Measurements from ENCODE around the gene ZNF135.

ZNF135 gene

DNA sequence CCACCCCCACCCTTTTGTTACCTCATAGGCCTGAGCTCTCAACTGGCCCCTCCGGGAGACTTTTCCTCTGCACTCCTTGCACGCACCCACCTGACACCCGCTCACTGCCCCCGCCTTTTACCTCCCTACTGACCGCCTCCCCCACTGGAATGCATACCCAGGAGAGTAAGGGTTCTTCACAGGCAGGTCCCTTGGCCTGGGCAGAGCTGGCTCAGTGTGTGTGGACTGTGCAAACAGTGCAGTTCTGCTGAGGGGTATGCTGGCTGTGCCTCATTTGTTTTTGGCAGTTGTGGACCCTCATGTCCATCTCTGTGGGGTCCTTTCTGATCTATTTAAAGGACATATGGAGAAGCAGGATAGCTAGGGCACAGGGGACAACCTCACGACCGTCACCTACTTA lies 34.0 kb downstream of the ZNF135 start:
- H3K4me1 ChIP-seq (ENCODE audit: control insufficient read depth, insufficient read depth, low read length) = peaks cover 15% of the 10 kb centered on the region
- peaks cover 0 to 54% of the 10 kb centered on the region in 2 donors for H3K9me3 ChIP-seq (ENCODE audit: control insufficient read depth in 2 of 2, low read length in 2 of 2)
- H3K9ac ChIP-seq (ENCODE audit: low read length in 2 of 2) = no peak overlapping the region
- H3K4me3 ChIP-seq (ENCODE audit: low read length in 2 of 2) = no peak overlapping the region
- peaks cover 5 to 11% of the 10 kb centered on the region in 2 donors for H3K36me3 ChIP-seq (ENCODE audit: control insufficient read depth in 2 of 2, insufficient read depth in 2 of 2, low read length in 2 of 2)
- no peaks in the 10 kb centered on the region for H3K27me3 ChIP-seq (ENCODE audit: control insufficient read depth in 1 of 2, insufficient read depth in 2 of 2, low read length in 2 of 2)
- H3K27ac ChIP-seq (ENCODE audit: low read length) = no peak overlapping the region

DNA sequence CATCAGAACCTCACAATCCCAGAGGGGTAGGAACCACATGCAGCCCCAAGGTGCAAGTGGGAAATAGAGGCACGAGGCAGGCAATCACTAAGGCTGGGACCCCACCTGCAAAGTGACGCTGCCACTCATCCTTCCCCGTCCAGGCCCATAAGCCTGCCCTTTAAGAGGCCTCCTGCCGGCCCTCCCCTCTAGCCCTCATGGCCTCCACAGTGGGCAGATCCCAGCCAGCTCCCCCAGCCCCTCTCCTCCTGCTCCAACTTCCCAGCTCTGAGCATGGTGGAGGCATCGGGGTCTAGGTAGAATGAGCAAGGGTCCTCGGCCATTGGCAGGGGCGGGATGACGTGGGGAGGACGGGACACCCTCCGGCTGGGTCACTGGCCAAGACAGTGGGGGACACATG lies 36.2 kb downstream of the ZNF135 start:
- no peak overlapping the region for H3K27ac ChIP-seq (ENCODE audit: low read length)
- peaks cover 0 to 42% of the 10 kb centered on the region in 2 donors for H3K9me3 ChIP-seq (ENCODE audit: control insufficient read depth in 2 of 2, low read length in 2 of 2)
- H3K36me3 ChIP-seq (ENCODE audit: control insufficient read depth in 2 of 2, insufficient read depth in 2 of 2, low read length in 2 of 2) = peaks cover 0 to 7% of the 10 kb centered on the region in 2 donors
- no peak overlapping the region for H3K9ac ChIP-seq (ENCODE audit: low read length in 2 of 2)
- H3K4me3 ChIP-seq (ENCODE audit: low read length in 2 of 2) = peak overlapping the region in 1 of 2 donors; percentile 15
- H3K27me3 ChIP-seq (ENCODE audit: control insufficient read depth in 1 of 2, insufficient read depth in 2 of 2, low read length in 2 of 2) = no peaks in the 10 kb centered on the region
- peaks cover 19% of the 10 kb centered on the region for H3K4me1 ChIP-seq (ENCODE audit: control insufficient read depth, insufficient read depth, low read length)

DNA sequence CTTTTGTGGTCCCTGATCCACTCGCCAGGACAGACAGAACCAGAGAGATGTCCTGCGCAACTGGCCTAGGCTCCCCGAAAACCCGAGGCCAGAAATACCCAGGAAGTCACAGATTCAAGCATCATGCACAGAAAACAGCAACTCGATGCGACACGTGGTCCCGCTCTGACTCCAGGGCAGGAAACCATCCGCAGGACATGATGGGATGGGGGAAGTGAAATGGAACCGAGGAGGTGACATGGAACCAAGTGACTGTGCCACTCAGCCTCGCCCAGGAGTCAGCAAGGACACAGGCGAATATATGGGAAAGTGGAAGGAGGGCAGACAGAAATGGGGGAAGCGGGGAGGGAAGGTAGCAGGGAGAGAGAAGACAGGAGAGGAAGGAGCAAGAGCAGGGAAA lies 37.8 kb downstream of the ZNF135 start:
- no peak overlapping the region for H3K27ac ChIP-seq (ENCODE audit: low read length)
- no peaks in the 10 kb centered on the region for H3K27me3 ChIP-seq (ENCODE audit: control insufficient read depth in 1 of 2, insufficient read depth in 2 of 2, low read length in 2 of 2)
- H3K4me1 ChIP-seq (ENCODE audit: control insufficient read depth, insufficient read depth, low read length) = peaks cover 19% of the 10 kb centered on the region
- peaks cover 0 to 3% of the 10 kb centered on the region in 2 donors for H3K36me3 ChIP-seq (ENCODE audit: control insufficient read depth in 2 of 2, insufficient read depth in 2 of 2, low read length in 2 of 2)
- peak overlapping the region; percentile 64 to 82 for H3K9ac ChIP-seq (ENCODE audit: low read length in 2 of 2)
- H3K9me3 ChIP-seq (ENCODE audit: control insufficient read depth in 2 of 2, low read length in 2 of 2) = peaks cover 0 to 43% of the 10 kb centered on the region in 2 donors
- peak overlapping the region; percentile 61 to 98 for H3K4me3 ChIP-seq (ENCODE audit: low read length in 2 of 2)

DNA sequence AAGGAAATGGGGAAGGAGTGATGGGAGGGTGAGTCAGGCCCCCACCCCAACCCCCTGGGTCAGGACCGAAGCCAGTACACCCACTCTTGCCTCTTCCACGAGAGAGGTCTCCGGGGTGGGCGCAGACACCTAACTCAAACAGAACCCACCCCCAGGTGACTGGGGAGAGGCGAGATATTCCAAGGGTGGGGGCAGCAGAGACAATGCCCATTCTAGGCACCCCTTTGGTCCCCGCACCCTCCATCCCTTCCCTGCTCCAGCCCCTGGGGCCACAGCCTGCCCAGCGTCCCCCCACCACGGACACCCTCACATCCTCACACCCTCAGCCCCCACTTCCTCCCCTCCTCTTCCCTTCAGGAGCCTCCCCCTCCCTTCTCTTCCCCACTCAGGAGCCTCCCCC lies 38.3 kb downstream of the ZNF135 start:
- Histone ChIP-seq H3K4me1 (ENCODE audit: control insufficient read depth, insufficient read depth, low read length) (peaks cover 19% of the 10 kb centered on the region), H3K9me3 (ENCODE audit: control insufficient read depth in 2 of 2, low read length in 2 of 2) (peaks cover 0 to 41% of the 10 kb centered on the region in 2 donors), H3K36me3 (ENCODE audit: control insufficient read depth in 2 of 2, insufficient read depth in 2 of 2, low read length in 2 of 2) (peaks cover 0 to 2% of the 10 kb centered on the region in 2 donors), H3K9ac (ENCODE audit: low read length in 2 of 2) (peak overlapping the region; percentile 64 to 82), H3K27me3 (ENCODE audit: control insufficient read depth in 1 of 2, insufficient read depth in 2 of 2, low read length in 2 of 2) (no peaks in the 10 kb centered on the region), H3K27ac (ENCODE audit: low read length) (no peak overlapping the region), H3K4me3 (ENCODE audit: low read length in 2 of 2) (peak overlapping the region; percentile 61 to 98)

DNA sequence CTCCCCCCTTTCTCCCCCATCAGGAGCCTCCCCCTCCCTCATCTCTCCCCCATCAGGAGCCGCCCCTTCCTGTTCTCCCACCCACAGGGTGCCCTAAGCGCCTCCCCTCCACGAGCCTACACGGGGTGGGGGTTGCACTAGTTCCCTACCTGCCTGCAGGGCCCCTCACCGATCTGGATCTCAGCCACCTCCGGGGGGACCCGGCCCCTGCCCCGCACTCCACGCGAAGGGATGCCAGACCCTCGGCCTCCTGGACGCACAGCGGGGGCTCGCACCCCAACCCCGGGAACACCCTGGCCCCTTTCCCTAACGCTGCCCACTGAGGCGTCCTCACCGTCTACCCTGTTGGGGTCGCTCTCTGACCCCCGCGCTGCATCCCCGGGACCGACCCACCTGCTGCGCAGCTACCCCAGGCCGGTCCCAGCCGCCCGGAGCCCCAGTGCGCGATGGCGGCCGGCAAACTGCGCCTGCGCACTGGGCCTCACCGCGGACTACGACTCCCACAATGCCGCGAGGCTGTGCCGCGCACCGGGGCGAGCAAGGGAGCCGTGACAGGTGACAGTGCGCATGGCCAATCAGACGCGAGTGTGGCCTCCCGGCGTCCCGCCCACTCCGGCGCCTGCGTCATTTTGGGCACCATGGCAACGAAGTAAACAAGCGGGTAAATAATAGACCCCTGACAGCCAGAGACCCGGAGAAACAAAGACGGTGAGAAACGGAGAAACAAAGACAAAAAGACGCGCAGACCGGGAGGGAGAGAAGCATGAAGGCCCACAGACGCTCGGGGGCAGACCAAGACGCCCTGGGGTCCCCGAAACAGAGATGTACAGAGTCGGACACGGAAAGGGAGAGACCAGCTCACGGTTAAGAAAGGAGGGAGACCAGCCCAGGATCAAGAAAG lies 38.9 kb downstream of the ZNF135 start, which contains the start of gene ZSCAN18:
Gene ZSCAN18, minus strand, starts transcription at position 451 of the 901 bp plus-strand sequence. CDS start 7,964 bp downstream, outside the sequence.
- peak within 1 kb of the TSS; percentile 99 for H3K27ac ChIP-seq (ENCODE audit: low read length)
- H3K36me3 ChIP-seq (ENCODE audit: control insufficient read depth in 2 of 2, insufficient read depth in 2 of 2, low read length in 2 of 2) = peaks cover 0 to 2% of the 10 kb centered on the region in 2 donors
- H3K27me3 ChIP-seq (ENCODE audit: control insufficient read depth in 1 of 2, insufficient read depth in 2 of 2, low read length in 2 of 2) = no peaks in the 10 kb centered on the region
- H3K4me3 ChIP-seq (ENCODE audit: low read length in 2 of 2) = peak within 1 kb of the TSS; percentile 61 to 98
- H3K4me1 ChIP-seq (ENCODE audit: control insufficient read depth, insufficient read depth, low read length) = peaks cover 19% of the 10 kb centered on the region
- peaks cover 0 to 37% of the 10 kb centered on the region in 2 donors for H3K9me3 ChIP-seq (ENCODE audit: control insufficient read depth in 2 of 2, low read length in 2 of 2)
- H3K9ac ChIP-seq (ENCODE audit: low read length in 2 of 2) = peak within 1 kb of the TSS; percentile 82 to 100

DNA sequence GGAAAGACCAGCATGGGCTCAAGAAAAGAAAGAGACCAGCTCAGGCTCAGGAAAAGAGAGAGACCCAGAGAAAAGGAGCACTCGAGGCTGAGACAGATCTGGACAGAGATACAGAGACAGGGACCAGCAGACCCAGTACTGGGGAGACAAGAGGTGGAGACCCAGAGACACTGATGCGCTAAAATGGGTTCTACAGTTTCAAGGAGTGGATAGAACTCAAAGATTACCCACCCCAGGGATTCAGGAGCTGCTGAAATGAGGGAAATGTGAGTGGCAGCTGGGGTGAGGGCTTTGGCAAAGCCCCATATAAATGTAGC lies 39.6 kb downstream of the ZNF135 start:
- Histone ChIP-seq H3K9me3 (ENCODE audit: control insufficient read depth in 2 of 2, low read length in 2 of 2) (peaks cover 0 to 32% of the 10 kb centered on the region in 2 donors), H3K4me3 (ENCODE audit: low read length in 2 of 2) (peak overlapping the region; percentile 61 to 98), H3K27ac (ENCODE audit: low read length) (peak overlapping the region; percentile 99), H3K36me3 (ENCODE audit: control insufficient read depth in 2 of 2, insufficient read depth in 2 of 2, low read length in 2 of 2) (peaks cover 0 to 2% of the 10 kb centered on the region in 2 donors), H3K27me3 (ENCODE audit: control insufficient read depth in 1 of 2, insufficient read depth in 2 of 2, low read length in 2 of 2) (no peaks in the 10 kb centered on the region), H3K9ac (ENCODE audit: low read length in 2 of 2) (peak overlapping the region; percentile 82 to 100), H3K4me1 (ENCODE audit: control insufficient read depth, insufficient read depth, low read length) (peaks cover 19% of the 10 kb centered on the region)

DNA sequence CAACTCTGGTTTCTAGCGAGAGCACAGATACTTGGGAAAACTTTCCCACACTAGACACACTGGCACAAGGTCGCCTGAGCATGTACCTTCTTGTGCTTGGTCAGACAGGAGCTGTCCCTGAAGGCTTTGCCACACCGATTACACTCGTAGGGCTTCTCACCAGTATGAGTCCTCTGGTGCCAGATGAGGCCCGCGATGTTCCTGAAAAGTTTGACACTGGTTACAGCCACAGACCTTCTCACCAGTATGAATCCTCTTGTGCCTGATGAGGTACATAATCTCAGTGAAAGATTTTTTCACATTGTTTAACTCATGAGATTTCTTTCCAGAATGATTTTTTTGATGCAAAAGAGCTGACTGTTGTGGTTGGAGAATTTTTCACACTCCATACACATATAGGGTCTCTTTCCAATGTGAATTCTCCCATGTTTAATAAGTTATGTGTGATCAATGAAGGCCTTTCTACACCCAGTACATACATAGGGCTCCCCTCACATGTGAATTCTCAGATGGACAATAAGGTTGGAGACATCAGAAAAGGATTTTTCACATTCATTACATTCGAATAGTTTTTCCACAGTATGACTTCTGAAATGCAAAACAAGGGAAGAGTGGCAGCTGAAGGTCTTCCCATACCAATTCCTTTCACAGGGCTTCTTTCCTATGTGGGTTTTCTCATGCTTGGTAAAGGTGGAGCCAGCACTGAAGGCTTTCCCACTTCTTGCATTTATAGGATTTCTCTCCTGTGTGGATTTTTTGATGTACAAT lies 48.9 kb downstream of the ZNF135 start:
- H3K9ac ChIP-seq (ENCODE audit: low read length in 2 of 2) = no peak overlapping the region
- peak overlapping the region in 1 of 2 donors; percentile 36 for H3K4me3 ChIP-seq (ENCODE audit: low read length in 2 of 2)
- no peaks in the 10 kb centered on the region for H3K36me3 ChIP-seq (ENCODE audit: control insufficient read depth in 2 of 2, insufficient read depth in 2 of 2, low read length in 2 of 2)
- no peak overlapping the region for H3K27ac ChIP-seq (ENCODE audit: low read length)
- no peaks in the 10 kb centered on the region for H3K4me1 ChIP-seq (ENCODE audit: control insufficient read depth, insufficient read depth, low read length)
- H3K9me3 ChIP-seq (ENCODE audit: control insufficient read depth in 2 of 2, low read length in 2 of 2) = peaks cover 37 to 48% of the 10 kb centered on the region in 2 donors
- no peaks in the 10 kb centered on the region for H3K27me3 ChIP-seq (ENCODE audit: control insufficient read depth in 1 of 2, insufficient read depth in 2 of 2, low read length in 2 of 2)

DNA sequence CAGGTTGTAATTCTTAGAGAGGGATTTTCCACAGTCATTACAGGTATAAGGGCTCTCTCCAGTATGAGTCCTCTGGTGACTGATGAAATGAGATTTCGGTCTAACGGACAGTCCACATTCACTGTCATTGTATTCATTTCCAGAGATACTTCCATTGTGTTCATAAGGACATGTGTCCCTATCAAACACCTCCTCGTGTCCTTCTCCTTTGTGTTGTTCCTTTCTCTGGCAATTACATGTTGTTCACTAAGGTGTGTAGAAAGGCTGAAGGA lies 49.4 kb downstream of the ZNF135 start:
- Histone ChIP-seq H3K4me1 (ENCODE audit: control insufficient read depth, insufficient read depth, low read length) (no peaks in the 10 kb centered on the region), H3K27me3 (ENCODE audit: control insufficient read depth in 1 of 2, insufficient read depth in 2 of 2, low read length in 2 of 2) (no peaks in the 10 kb centered on the region), H3K27ac (ENCODE audit: low read length) (no peak overlapping the region), H3K9ac (ENCODE audit: low read length in 2 of 2) (no peak overlapping the region), H3K36me3 (ENCODE audit: control insufficient read depth in 2 of 2, insufficient read depth in 2 of 2, low read length in 2 of 2) (no peaks in the 10 kb centered on the region), H3K4me3 (ENCODE audit: low read length in 2 of 2) (no peak overlapping the region), H3K9me3 (ENCODE audit: control insufficient read depth in 2 of 2, low read length in 2 of 2) (peaks cover 37 to 54% of the 10 kb centered on the region in 2 donors)

DNA sequence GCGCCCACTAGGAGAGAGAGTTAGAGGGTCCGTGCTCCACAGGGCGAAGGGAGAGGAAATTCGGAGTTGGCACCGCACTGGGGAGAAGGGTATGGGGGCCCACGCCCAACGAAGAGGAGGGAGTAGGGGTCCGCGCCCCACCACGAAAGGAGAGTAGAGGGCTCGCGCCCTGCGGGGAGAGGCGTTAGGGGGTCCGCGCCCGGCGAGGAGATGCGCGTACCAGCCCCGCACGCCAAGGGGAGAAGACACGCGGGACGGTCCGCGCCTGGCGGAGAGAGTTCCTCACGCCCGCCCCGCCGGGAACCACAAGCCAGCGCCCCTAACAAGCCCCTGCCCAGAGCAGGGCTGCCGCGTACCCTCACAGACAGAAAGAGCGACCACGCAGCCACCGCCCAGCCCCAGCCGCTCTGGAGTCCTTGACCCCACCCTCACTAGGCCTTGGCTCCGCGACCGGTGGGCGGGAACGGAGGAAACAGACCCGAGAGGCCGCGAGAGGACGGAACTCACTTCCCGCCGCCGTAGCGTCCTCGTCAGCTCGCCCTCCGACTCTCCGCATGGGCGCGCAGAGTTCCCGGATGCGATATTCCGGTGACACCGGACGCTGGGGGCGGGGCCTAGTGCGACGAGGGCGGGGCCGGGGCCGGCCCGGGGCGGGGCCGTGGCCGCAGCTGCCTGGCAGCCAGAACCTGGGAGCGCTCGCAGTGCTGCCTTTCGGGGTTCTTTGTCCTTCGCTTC lies 58.9 kb downstream of the ZNF135 start:
- Histone ChIP-seq H3K27ac (ENCODE audit: low read length) (no peak overlapping the region), H3K9ac (ENCODE audit: low read length in 2 of 2) (no peak overlapping the region), H3K9me3 (ENCODE audit: control insufficient read depth in 2 of 2, low read length in 2 of 2) (peaks cover 45 to 75% of the 10 kb centered on the region in 2 donors), H3K36me3 (ENCODE audit: control insufficient read depth in 2 of 2, insufficient read depth in 2 of 2, low read length in 2 of 2) (no peaks in the 10 kb centered on the region), H3K27me3 (ENCODE audit: control insufficient read depth in 1 of 2, insufficient read depth in 2 of 2, low read length in 2 of 2) (peaks cover 3 to 6% of the 10 kb centered on the region in 2 donors), H3K4me1 (ENCODE audit: control insufficient read depth, insufficient read depth, low read length) (no peaks in the 10 kb centered on the region), H3K4me3 (ENCODE audit: low read length in 2 of 2) (no peak overlapping the region)

DNA sequence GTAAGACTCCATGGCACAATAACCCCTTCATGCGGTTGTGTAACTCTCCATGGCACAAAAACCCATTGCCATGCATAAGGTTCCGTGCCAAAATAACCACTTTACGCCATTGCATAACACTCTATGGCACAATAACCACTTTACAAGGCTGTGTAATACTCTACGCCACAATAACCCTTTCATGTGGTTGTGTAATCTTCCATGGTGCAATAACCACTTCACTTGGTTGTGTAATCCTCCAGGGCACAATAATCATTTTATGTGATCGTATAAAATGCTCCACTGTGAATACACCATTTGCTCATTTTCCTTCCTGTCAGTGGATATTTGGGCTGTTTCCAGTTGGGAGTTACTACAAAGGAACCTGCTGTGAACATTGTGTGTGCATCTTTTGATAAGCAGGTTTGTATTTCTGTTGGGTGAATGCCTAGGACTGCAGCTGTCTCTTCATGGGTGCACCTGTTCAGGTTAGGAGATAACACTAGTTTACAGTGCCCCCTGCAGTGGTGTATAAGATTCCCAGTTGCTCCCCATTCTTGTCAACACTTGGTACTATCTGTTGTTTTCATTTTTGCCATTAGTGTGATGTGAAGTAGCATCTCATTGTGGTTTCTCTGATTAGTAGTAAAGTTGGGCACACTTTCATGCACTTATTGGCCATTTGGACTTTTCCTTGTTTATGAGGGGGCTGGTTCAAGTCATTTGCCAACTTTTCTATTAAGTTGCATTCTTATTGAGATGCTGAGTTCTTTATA lies 60.1 kb downstream of the ZNF135 start:
- Histone ChIP-seq H3K36me3 (ENCODE audit: control insufficient read depth in 2 of 2, insufficient read depth in 2 of 2, low read length in 2 of 2) (no peaks in the 10 kb centered on the region), H3K9me3 (ENCODE audit: control insufficient read depth in 2 of 2, low read length in 2 of 2) (peaks cover 45 to 78% of the 10 kb centered on the region in 2 donors)

More for the DNA sequence above, 60.1 kb downstream of the ZNF135 start:
- no peaks in the 10 kb centered on the region for H3K4me1 ChIP-seq (ENCODE audit: control insufficient read depth, insufficient read depth, low read length)
- H3K4me3 ChIP-seq (ENCODE audit: low read length in 2 of 2) = no peak overlapping the region
- no peak overlapping the region for H3K9ac ChIP-seq (ENCODE audit: low read length in 2 of 2)
- peaks cover 3 to 6% of the 10 kb centered on the region in 2 donors for H3K27me3 ChIP-seq (ENCODE audit: control insufficient read depth in 1 of 2, insufficient read depth in 2 of 2, low read length in 2 of 2)
- no peak overlapping the region for H3K27ac ChIP-seq (ENCODE audit: low read length)
